ENCODE results near the gene SYT12.

DNA sequence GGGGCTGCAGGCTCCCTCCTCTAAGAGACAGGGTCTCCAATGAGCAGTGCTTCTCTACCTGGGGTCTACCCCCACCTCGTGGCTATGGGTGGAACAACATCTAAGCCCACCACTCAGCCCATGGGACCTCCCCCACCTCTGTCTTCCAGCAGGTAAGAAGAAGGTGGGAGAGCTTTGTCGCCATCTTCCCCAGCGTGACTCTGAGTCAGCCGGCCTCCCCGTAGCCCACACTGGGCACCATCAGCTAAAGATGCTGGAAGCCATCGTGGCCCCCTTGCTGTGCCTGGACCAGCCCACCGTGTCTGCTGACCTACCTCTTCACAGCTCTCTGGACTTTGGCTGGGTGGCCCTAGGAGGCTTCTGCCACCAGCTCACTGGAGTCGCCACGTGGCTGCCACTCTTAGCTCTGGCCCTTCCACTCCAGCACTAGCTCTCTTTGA is 46.9 kb upstream of the SYT12 start:
- TF ChIP-seq EZH2 (IDR thresholded peaks at IDR 0.05; ENCODE audit: insufficient read depth, poor library complexity, severe bottlenecking) (no peak), EZH2phosphoT487 (IDR thresholded peaks at IDR 0.05; ENCODE audit: insufficient read depth, low read depth) (no peak)

All from GM23248 (cell line).